ENCODE data around the gene BBS12. TPM values are rescaled to one million over a fixed set of nuclear protein-coding genes. Genes with fewer than 3 reads are reported as not detected.

The BBS12 gene
- total RNA-seq, 6 experiments from 2014 or later, result 0.25 to 1.1 (median 0.65) TPM

DNA sequence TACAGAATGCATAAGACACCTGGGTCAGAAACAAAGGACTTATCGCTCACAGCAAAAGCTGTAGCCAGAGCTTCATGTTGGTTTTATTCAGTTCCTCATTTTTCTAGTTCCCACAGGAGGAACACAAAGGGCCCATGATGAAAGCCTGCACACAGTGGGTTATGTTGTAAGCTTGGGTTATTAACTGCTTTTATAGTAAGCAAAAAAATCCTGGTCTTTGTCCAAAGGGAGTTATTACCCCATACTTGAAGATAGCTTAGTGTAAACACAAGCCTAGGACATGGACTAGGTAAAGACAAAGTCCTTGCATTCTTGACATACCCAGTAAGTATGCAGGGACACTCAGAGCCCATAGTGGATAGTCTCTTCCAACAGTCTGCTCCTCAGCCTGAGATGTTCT, 11.7 kb downstream of the BBS12 start:
- ATAC-seq (peak; percentile 23 to 63 (median 43)), DNase-seq (no peak)
- TF ChIP-seq POLR2A (IDR thresholded peaks at IDR 0.05), result no peak
- TF ChIP-seq, protein P1, sequence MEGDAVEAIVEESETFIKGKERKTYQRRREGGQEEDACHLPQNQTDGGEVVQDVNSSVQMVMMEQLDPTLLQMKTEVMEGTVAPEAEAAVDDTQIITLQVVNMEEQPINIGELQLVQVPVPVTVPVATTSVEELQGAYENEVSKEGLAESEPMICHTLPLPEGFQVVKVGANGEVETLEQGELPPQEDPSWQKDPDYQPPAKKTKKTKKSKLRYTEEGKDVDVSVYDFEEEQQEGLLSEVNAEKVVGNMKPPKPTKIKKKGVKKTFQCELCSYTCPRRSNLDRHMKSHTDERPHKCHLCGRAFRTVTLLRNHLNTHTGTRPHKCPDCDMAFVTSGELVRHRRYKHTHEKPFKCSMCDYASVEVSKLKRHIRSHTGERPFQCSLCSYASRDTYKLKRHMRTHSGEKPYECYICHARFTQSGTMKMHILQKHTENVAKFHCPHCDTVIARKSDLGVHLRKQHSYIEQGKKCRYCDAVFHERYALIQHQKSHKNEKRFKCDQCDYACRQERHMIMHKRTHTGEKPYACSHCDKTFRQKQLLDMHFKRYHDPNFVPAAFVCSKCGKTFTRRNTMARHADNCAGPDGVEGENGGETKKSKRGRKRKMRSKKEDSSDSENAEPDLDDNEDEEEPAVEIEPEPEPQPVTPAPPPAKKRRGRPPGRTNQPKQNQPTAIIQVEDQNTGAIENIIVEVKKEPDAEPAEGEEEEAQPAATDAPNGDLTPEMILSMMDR (IDR thresholded peaks at IDR 0.05), result no peak
- H3K27ac ChIP-seq, result no peak overlapping the region
- H3K9me3 ChIP-seq, result no peaks in the 10 kb centered on the region
- no peak overlapping the region for H3K4me3 ChIP-seq
- no peaks in the 10 kb centered on the region for H3K4me1 ChIP-seq
- H3K36me3 ChIP-seq, result no peaks in the 10 kb centered on the region
- 8% methylated on average over 1 of the region's 1 CpG for WGBS (ENCODE audit: insufficient coverage, low coverage, low lambda C conversion rate, missing lambda C conversion rate)
- intact Hi-C loops (cut with DNase I), result loop anchor here in 1 of 2 donors (10.0 kb wide), 1 partner anchor 191 kb away; no protein-coding TSS in a partner anchor
- H3K27me3 ChIP-seq, result no peaks in the 10 kb centered on the region

DNA sequence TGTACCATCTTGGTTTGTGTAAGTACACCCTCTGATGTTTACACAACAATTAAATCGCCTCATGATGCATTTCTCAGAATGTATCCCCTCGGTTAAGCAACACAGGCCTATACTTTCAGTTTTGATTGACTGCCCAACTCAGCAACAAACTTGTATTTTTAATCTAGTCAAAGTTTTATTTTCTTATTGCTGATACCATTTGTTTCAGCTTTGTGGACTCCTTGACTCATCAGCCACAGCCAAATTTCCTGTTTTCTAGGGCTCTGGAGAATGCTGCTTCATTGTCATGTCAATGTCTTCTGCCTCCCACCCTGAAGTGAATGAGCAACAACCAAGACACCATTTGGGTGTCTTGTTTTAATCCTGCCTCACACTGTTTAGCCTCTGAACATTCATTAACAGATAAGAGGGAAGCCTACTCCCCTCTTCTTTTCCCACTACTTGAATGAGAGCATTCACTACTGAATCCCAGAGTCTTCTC, 14.0 kb downstream of the BBS12 start:
- peak in 2 of 4 donors; percentile 21 to 28 for ATAC-seq

DNA sequence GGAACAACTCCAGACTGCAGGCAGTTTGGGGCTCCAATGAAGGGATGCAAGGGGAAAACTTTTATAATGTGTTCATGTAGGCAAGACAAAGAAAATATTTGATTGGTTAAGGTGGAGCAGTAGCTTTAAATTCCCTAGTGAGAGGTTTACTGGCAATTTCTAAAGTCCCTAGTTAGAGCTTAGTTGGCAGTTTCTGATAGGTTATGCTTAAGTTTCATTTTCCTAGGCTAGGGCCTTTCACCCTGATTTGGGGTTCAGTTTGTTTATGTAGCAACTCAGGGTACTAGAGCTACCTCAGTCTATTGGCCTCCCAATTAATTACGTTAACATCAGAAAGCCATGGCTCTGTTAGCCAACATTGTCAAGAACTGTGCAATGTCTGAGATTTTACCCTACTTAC, 14.6 kb downstream of the BBS12 start:
- Histone ChIP-seq H3K9me3 (no peaks in the 10 kb centered on the region), H3K4me3 (no peak overlapping the region), H3K4me1 (no peaks in the 10 kb centered on the region), H3K27ac (no peak overlapping the region), H3K36me3 (no peaks in the 10 kb centered on the region), H3K27me3 (no peaks in the 10 kb centered on the region)
- DNase-seq, result no peak
- intact Hi-C loops (cut with DNase I), result loop anchor here in 1 of 2 donors (10.0 kb wide), 1 partner anchor 188 kb away; no protein-coding TSS in a partner anchor
- no peak for ATAC-seq
- TF ChIP-seq, protein P1 (IDR thresholded peaks at IDR 0.05), result no peak
- TF ChIP-seq POLR2A (IDR thresholded peaks at IDR 0.05), result no peak
- 18% methylated on average over 1 of the region's 1 CpG for WGBS (ENCODE audit: insufficient coverage, low coverage, low lambda C conversion rate, missing lambda C conversion rate)

More for the DNA sequence above, 14.0 kb downstream of the BBS12 start:
- Histone ChIP-seq H3K36me3 (no peaks in the 10 kb centered on the region), H3K4me1 (no peaks in the 10 kb centered on the region), H3K27me3 (no peaks in the 10 kb centered on the region), H3K4me3 (no peak overlapping the region), H3K9me3 (no peaks in the 10 kb centered on the region), H3K27ac (no peak overlapping the region)
- intact Hi-C loops (cut with DNase I), result loop anchor here in 1 of 2 donors (10.0 kb wide), 1 partner anchor 188 kb away; no protein-coding TSS in a partner anchor
- WGBS (ENCODE audit: insufficient coverage, low coverage, low lambda C conversion rate, missing lambda C conversion rate), result 67% methylated on average over 2 of the region's 2 CpGs
- TF ChIP-seq POLR2A (IDR thresholded peaks at IDR 0.05), result no peak
- TF ChIP-seq, protein P1 (IDR thresholded peaks at IDR 0.05), result no peak
- DNase-seq, result no peak

DNA sequence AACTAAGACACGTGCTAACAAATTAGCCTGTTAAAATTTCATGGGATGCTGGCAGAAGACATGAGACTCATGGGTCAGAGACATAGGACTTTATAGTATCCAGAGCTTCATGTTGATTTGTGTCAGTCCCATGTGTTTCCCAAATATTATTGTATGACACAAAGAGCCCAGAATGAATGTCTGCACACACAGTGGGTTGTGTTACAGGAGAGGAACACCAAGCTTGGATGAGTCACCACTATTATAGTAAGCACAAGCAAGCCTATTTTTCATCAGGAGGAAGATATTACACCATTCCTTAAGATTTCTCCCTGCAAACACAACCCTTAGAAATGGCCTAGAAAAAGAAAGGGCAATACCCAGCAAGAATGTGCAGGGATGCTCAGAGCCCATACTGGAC, 15.4 kb downstream of the BBS12 start:
- WGBS (ENCODE audit: insufficient coverage, low coverage, low lambda C conversion rate, missing lambda C conversion rate), result 60% methylated on average over 1 of the region's 1 CpG
- no peak for ATAC-seq

More for the DNA sequence above, 15.4 kb downstream of the BBS12 start:
- H3K9me3 ChIP-seq, result no peaks in the 10 kb centered on the region
- H3K4me1 ChIP-seq, result no peaks in the 10 kb centered on the region
- H3K4me3 ChIP-seq, result no peak overlapping the region
- intact Hi-C loops (cut with DNase I), result loop anchor here in 1 of 2 donors (10.0 kb wide), 1 partner anchor 187 kb away; no protein-coding TSS in a partner anchor
- TF ChIP-seq, protein P1 (IDR thresholded peaks at IDR 0.05), result no peak
- no peak for TF ChIP-seq POLR2A (IDR thresholded peaks at IDR 0.05)
- no peak overlapping the region for H3K27ac ChIP-seq
- no peak for DNase-seq
- H3K27me3 ChIP-seq, result no peaks in the 10 kb centered on the region
- H3K36me3 ChIP-seq, result no peaks in the 10 kb centered on the region
